GM19372 (cell line): Measurements from ENCODE around the gene G0S2.

Source experiments
- ATAC-seq: cut with Tn5 transposase; IDR thresholded peaks from one replicate; pipeline ENCODE4 v1.9.1; 2021; ENCODE audit warnings: mild to moderate bottlenecking, low read depth, moderate library complexity; ENCODE audit not compliant: unreplicated experiment

Gene G0S2

GRCh38 chr1:209674957-209675564 lies at the start of gene G0S2:
TSS of gene G0S2 (plus strand) at chr1:209675412. CDS start at chr1:209675685, 273 bp downstream.
- no peak for ATAC-seq

- no peak for ATAC-seq
These were observed 49.4 kb upstream of the G0S2 start for GRCh38 chr1:209625791-209626285.

- ATAC-seq: no peak
These were observed 48.7 kb upstream of the G0S2 start for GRCh38 chr1:209626346-209627026.

GRCh38 chr1:209627027-209627731 lies 48.0 kb upstream of the G0S2 start:
- no peak for ATAC-seq

GRCh38 chr1:209627732-209628196 lies 47.4 kb upstream of the G0S2 start:
- peak; percentile 83 for ATAC-seq

- ATAC-seq: no peak
These were observed 46.5 kb upstream of the G0S2 start for GRCh38 chr1:209628618-209629299.

- no peak for ATAC-seq
These were observed 45.4 kb upstream of the G0S2 start for GRCh38 chr1:209629621-209630382.

GRCh38 chr1:209630383-209631225 lies 44.6 kb upstream of the G0S2 start:
- no peak for ATAC-seq

- ATAC-seq: no peak
These were observed 41.7 kb upstream of the G0S2 start for GRCh38 chr1:209633335-209633997.

GRCh38 chr1:209634005-209634737 lies 41.0 kb upstream of the G0S2 start:
- no peak for ATAC-seq

GRCh38 chr1:209635850-209636249 lies 39.4 kb upstream of the G0S2 start:
- no peak for ATAC-seq

- ATAC-seq: no peak
These were observed 33.4 kb upstream of the G0S2 start for GRCh38 chr1:209641832-209642172.

- ATAC-seq: no peak
These were observed 32.4 kb upstream of the G0S2 start for GRCh38 chr1:209642816-209643215.

GRCh38 chr1:209643285-209644020 lies 31.8 kb upstream of the G0S2 start:
- ATAC-seq: no peak

- no peak for ATAC-seq
These were observed 29.4 kb upstream of the G0S2 start for GRCh38 chr1:209645574-209646452.

- no peak for ATAC-seq
These were observed 28.7 kb upstream of the G0S2 start for GRCh38 chr1:209646558-209646957.
